GM12872 (cell line): ENCODE data around the gene CRKL.

Source experiments
- CTCF ChIP-seq: IDR thresholded peaks from 3 replicates; pipeline ENCODE4 v1.5.1; 2011; ENCODE audit warnings: low read depth, mild to moderate bottlenecking, low read length, moderate library complexity; ENCODE audit not compliant: insufficient read depth

The CRKL gene

DNA sequence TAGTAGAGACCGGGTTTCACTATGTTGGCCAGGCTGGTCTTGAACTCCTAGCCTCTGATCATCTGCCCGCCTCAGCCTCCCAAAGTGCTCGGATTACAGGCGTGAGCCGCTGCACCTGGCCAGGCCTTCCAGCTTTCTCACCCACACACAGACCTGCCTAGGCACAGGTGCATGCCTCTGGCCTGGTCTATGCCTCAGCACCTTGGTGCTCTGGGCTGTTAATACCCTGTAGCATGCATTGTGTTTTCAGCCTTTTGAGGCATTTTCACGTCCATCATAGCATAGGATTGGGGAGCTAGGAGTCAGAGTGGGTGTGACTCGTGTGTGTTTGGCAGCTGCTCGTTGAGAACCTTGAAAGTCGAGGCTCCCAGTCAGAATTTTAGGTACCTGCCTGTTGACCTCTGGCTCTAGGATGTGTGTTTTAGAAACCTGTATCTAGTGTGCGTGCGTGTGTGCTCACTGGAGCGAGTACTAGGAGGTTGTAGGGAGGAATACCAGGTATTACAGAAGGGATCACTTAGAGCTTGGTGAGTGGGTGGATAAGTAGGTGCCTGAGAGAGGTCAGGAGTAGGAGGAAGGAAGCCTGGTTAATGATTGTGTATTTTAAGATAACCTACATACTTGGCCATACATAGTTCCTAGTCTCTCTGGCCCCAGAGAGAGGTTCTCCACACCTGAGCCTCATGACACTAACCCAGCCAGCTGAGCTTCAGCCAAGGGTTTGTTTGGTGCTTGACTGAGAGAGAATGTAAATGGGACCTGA, 20.0 kb downstream of the CRKL start:
- TF ChIP-seq CTCF, result no peak

GRCh38 chr22:20937794-20938671, 20.8 kb downstream of the CRKL start:
- TF ChIP-seq CTCF, result no peak

DNA sequence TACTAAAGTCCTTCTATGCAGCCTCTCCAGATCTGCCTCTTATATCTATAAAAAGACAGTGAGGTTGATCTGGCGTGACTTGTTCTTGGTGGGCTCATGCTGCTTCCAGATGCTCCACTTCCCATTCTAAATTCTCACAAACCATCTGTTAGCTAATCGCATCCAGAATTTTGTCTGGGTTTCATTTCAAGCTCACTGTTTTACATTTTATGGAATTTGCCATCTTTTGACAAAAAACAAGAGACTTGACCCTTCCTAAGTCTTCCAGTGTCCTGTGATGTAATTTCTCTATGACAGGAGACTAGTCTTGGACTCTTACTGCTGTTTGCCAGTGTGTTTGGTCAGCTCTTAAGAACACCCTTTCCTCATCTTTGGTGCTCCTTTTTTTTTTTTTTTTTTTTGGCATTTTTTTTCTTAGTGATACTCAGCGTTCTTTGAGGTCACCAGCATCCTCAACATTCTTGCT, 23.0 kb downstream of the CRKL start:
- no peak for TF ChIP-seq CTCF

DNA sequence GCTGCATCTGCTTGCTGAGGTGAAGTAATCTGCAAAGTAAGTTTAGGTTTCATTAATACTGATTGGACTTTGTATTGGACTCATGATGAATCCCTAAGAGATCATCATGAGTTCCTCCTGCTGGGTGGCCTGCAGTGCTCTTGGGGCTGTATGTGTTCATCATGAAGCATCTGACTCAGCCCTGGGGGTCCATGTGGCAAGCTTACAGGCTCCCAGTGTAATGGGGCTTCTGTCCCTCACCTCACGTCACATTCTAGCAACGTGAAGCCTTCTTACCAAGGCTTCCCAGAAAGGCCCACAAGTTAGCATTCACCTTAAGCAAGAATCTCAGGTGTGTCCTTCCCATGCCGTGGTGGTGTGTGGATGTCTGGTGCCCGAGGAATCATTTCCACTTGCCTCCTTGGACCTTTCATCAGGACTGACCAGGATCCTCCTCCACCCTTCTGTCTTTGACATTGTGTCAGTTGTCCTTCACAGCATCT, 23.7 kb downstream of the CRKL start:
- no peak for TF ChIP-seq CTCF

- TF ChIP-seq CTCF, result no peak
Measured at GRCh38 chr22:20943104-20943933, 26.1 kb downstream of the CRKL start.

- no peak for TF ChIP-seq CTCF
Measured at GRCh38 chr22:20944042-20944441, 26.8 kb downstream of the CRKL start.

- TF ChIP-seq CTCF, result no peak
Measured at GRCh38 chr22:20945578-20945934, 28.3 kb downstream of the CRKL start.
